Activated T-cell treated with anti-CD3 and anti-CD28 coated beads, Interleukin-2, amount 50 U/mL, for 4 hours (primary cell): Measurements from ENCODE around the gene RUNX1. TPM values are rescaled to one million over a fixed set of nuclear protein-coding genes. Genes with fewer than 3 reads are reported as not detected.

ENCODE experiments used
- ATAC-seq, 2 donors: fragments of 200-7000 bp; cut with Tn5 transposase; one replicate each; pipeline ENCODE4 v1.10.0; 2021
- DNase-seq: peaks from one replicate; pipeline ENCODE4 v3.0.0-alpha.2; 2020
- H3K27me3 Mint-ChIP-seq: one replicate; pipeline ENCODE4 v1.8.0; 2021; ENCODE audit warnings: low read depth, mixed read lengths
- H3K36me3 Mint-ChIP-seq: one replicate; pipeline ENCODE4 v1.8.0; 2022; ENCODE audit warnings: mixed read lengths; ENCODE audit not compliant: insufficient read depth
- H3K4me1 Mint-ChIP-seq: one replicate; pipeline ENCODE4 v1.8.0; 2021; ENCODE audit warnings: low read depth, mixed read lengths
- H3K4me3 Mint-ChIP-seq: one replicate; pipeline ENCODE4 v1.8.0; 2021; ENCODE audit warnings: mild to moderate bottlenecking, moderate library complexity, mixed read lengths
- H3K9me3 Mint-ChIP-seq: one replicate; pipeline ENCODE4 v1.8.0; 2021; ENCODE audit warnings: mixed read lengths
- total RNA-seq, 3 donors: library from RNA; stranded (reverse); gene quantifications; one replicate each; pipeline ENCODE4 v1.2.1, GENCODE V29; 2021

RUNX1 gene
- total RNA-seq, 3 donors from 2014 or later: 91.6 to 116 (median 99.9) TPM

DNA sequence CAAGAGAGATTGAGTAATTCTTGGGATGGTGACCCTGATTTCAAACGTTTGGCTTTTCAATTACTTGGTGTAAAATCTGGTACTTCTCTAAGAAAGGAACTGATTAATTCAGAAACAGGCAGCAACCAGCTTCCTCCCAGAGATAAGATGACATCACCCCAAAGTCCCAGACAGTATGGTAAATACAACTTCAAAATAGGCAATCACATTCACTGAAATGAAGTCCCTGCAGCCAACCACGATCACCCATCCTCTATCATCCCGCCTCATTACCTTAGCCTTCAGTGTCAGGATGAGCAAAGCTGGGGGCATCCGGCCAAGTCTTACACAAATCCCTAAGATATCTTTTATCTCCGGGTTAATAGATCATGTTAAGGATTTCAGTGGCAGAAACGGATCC lies 26.4 kb upstream of the RUNX1 start:
- Mint-ChIP-seq H3K27me3 (no peaks in the 10 kb centered on the region), H3K4me1 (peaks cover 13% of the 10 kb centered on the region), H3K36me3 (no peaks in the 10 kb centered on the region), H3K4me3 (no peak overlapping the region), H3K9me3 (peaks cover 10% of the 10 kb centered on the region)
- DNase-seq (no peak), ATAC-seq (peak; percentile 52 to 60)

DNA sequence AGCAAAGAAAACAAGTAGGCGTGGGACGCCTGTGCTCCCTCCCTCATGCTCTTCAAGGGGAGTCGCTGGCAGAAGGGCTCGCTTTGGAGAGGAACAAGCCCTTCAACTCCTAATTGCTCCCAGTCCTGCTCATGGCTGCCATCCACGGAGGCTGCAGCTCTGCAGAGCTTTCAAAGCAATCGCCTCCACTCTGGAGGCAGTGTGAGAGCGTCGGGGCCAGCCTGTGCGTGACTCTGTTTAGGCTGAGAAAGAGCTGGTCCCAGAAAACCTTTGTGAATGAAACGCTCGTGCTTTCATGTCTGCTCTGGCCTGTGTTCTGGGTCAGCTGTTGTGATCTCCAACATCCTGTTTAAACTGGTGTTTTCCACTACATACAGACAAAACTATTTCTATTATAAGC lies 23.9 kb upstream of the RUNX1 start:
- no peaks in the 10 kb centered on the region for H3K36me3 Mint-ChIP-seq
- no peak for DNase-seq
- no peaks in the 10 kb centered on the region for H3K27me3 Mint-ChIP-seq
- no peak overlapping the region for H3K4me3 Mint-ChIP-seq
- peaks cover 6% of the 10 kb centered on the region for H3K4me1 Mint-ChIP-seq
- no peak for ATAC-seq
- H3K9me3 Mint-ChIP-seq: peaks cover 10% of the 10 kb centered on the region

DNA sequence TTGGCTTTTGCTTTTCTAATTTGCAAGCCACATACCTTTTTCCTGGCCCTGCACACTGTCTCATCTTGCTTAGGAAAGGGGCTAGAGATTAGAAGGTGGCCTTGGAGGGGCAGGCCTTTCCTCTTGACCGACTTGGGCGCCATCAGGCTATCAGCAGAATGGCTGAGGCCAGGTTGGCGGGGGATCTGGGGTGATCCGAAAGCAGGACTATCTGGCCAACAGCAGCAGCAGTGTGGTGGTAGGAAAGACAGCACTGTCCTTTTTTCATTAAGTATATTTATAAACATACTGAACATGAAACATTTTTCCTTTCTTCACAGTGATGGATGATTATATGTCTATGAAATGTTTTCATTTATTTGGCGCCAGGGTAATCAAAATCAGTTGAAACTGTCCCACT lies 23.5 kb upstream of the RUNX1 start:
- Mint-ChIP-seq H3K27me3 (no peaks in the 10 kb centered on the region), H3K36me3 (no peaks in the 10 kb centered on the region), H3K4me1 (peaks cover 3% of the 10 kb centered on the region), H3K9me3 (peaks cover 10% of the 10 kb centered on the region), H3K4me3 (no peak overlapping the region)
- DNase-seq (no peak), ATAC-seq (no peak)

DNA sequence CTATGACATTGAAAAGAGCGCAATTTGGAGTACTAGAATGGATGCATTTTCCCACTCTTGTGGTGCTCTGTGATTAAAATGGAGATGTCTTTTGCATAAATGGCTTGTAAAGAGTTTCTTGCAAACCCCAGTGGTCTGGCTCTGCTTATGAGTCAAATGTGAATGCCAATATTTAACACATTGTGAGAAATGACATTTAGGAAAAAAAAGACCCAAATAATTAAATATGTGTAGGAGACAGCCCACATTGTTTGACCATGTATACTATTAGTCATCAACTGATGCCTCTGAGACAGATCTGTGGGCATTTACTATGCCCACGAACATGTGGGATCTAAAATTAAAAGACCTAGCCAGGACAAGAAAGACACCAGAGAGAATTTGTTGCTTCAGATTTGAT lies 22.2 kb upstream of the RUNX1 start:
- H3K27me3 Mint-ChIP-seq: no peaks in the 10 kb centered on the region

DNA sequence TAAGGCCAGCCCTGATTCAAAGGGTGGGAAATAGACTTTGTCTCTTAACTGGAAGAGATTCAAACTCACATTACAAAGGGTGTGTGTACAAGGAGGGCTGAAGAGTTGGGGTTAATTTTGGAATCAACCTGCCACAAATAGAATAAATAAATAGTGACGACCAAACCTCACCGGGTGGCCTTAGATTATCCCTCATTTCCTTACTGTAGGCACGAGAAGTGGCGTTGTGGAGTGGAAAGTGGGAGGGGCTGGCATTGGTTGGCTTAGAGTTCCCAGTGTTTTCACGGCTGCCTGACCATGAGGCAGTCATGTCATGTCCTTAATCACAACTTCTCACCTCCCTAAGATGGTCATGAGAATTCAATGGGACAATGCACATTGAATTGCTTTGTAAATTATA lies 21.3 kb upstream of the RUNX1 start:
- peaks cover under 1% of the 10 kb centered on the region for H3K4me1 Mint-ChIP-seq
- H3K36me3 Mint-ChIP-seq: no peaks in the 10 kb centered on the region
- no peak overlapping the region for H3K4me3 Mint-ChIP-seq
- DNase-seq: no peak
- H3K27me3 Mint-ChIP-seq: no peaks in the 10 kb centered on the region
- ATAC-seq: no peak
- peaks cover 10% of the 10 kb centered on the region for H3K9me3 Mint-ChIP-seq

More for the DNA sequence above, 22.2 kb upstream of the RUNX1 start:
- ATAC-seq (no peak), DNase-seq (no peak)
- Mint-ChIP-seq H3K36me3 (no peaks in the 10 kb centered on the region), H3K9me3 (peaks cover 10% of the 10 kb centered on the region), H3K4me3 (no peak overlapping the region), H3K4me1 (peaks cover 3% of the 10 kb centered on the region)

DNA sequence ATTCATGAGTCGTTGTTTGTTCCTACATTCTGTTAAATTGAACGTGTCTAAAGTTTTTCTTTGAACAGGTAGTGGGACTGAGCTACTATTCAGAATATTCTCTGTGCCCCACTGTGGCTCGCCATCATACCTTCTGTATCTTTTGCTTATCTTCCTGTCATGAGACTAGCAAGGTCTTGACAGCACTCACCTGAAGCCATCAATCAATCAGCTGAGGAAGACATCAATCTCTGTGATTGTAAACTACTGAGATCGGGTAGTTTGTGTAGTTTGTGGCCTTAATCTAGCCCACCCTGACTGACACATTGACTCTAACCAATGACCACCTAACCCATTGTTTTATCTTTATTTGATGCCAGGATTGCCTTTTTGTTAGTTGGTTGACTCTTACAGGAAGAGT lies 17.7 kb upstream of the RUNX1 start:
- H3K27me3 Mint-ChIP-seq: no peaks in the 10 kb centered on the region
- DNase-seq (no peak), ATAC-seq (no peak)
- no peak overlapping the region for H3K4me3 Mint-ChIP-seq
- no peaks in the 10 kb centered on the region for H3K9me3 Mint-ChIP-seq
- peaks cover 5% of the 10 kb centered on the region for H3K4me1 Mint-ChIP-seq
- no peaks in the 10 kb centered on the region for H3K36me3 Mint-ChIP-seq

DNA sequence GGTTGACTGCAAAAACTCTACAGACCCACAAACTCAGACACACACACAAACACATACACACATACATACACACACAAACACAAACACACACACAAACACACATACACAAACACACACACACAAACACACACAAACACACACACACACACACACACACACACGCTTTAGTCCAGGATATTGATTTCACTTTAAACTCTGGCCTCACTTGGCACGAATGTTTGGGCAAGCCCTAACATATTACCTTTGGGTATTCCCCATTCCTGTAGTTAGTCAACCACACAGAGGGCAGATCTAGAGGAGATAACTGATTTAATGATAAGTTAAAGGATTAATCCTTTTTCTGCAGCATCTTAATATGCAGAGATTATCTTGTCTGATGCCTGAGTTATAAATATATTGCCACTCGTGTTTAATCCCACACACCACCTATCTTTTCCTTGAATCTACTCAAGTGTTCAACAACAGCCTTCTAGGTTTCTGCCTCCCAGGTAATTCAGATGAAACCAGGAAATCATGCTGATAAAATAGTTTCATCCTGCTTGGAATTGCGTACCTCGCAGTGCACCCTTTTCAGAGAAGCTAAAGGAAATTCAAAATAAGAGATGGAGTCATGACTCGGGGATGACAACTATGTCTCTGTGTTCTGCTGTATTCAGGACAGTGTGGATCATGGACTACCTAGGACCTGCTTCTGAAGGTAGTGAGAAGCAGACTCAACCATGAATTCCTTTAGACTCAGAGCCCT lies 14.5 kb upstream of the RUNX1 start:
- no peak overlapping the region for H3K4me3 Mint-ChIP-seq
- ATAC-seq: peak in 1 of 2 donors; percentile 23
- peaks cover 20% of the 10 kb centered on the region for H3K4me1 Mint-ChIP-seq
- no peaks in the 10 kb centered on the region for H3K27me3 Mint-ChIP-seq
- H3K9me3 Mint-ChIP-seq: no peaks in the 10 kb centered on the region
- no peaks in the 10 kb centered on the region for H3K36me3 Mint-ChIP-seq
- DNase-seq: no peak

DNA sequence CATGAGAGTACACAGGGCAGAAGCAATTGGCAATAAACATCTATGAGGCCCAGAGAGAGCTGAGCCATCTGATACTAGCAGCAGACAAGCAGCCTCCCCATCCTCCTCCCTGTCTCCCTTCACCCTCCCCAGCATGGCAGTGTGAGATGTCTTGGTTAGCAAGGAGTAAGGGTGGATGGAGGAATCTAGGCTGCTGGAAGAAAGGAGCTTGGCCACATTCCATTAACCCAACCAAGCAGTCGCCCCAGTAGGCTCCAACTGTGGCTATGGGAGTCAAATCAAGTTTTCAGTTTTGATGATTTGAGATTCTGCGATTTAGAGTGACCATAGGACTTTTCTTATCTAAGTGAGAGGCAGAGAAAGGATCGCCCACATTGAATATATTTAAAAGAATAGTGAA lies 12.9 kb upstream of the RUNX1 start:
- DNase-seq (no peak), ATAC-seq (no peak)
- no peaks in the 10 kb centered on the region for H3K9me3 Mint-ChIP-seq
- no peak overlapping the region for H3K4me3 Mint-ChIP-seq
- H3K27me3 Mint-ChIP-seq: no peaks in the 10 kb centered on the region
- H3K4me1 Mint-ChIP-seq: peaks cover 29% of the 10 kb centered on the region
- no peaks in the 10 kb centered on the region for H3K36me3 Mint-ChIP-seq

DNA sequence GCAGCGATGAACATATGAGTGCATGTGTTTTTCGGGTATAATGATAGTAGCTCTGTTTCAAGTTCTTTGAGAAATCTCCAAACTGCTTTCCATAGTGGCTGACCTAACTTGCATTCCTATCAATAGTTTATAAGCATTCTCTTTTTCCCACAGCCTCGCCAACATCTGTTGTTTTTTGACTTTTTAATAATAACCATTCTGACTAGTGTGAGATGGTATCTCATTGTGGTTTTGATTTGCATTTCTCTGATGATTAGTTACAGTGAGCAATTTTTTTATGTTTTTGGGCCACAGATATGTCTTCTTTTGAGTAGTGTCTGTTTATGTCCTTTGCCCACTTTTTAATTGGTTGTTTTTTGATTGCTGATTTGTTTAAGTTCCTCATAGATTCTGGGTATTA lies 10.6 kb upstream of the RUNX1 start:
- peaks cover 29% of the 10 kb centered on the region for H3K4me1 Mint-ChIP-seq

DNA sequence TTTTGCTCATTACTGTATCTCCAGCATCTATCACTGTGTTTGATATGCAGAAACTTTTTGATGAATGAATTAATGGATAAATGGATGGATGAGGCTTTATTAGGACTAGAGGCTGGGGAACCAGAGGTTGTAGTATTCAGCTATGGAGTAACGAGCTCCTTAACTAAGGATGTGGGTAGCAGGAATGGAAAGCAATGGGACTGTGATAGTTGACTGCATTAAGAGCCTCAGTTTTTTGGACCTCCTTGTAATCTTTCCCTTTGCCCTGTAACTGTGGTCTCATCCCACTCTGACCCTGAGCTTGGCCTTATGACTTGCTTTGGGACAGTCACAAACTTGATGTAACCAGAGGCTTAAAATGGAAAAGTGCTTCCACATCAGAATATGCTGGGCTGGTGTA lies 9.0 kb upstream of the RUNX1 start:
- DNase-seq (no peak), ATAC-seq (no peak)
- H3K27me3 Mint-ChIP-seq: no peaks in the 10 kb centered on the region
- H3K4me3 Mint-ChIP-seq: no peak overlapping the region
- H3K4me1 Mint-ChIP-seq: peaks cover 29% of the 10 kb centered on the region
- H3K9me3 Mint-ChIP-seq: no peaks in the 10 kb centered on the region
- no peaks in the 10 kb centered on the region for H3K36me3 Mint-ChIP-seq

More for the DNA sequence above, 10.6 kb upstream of the RUNX1 start:
- Mint-ChIP-seq H3K27me3 (no peaks in the 10 kb centered on the region), H3K9me3 (no peaks in the 10 kb centered on the region), H3K36me3 (no peaks in the 10 kb centered on the region), H3K4me3 (no peak overlapping the region)
- DNase-seq (no peak), ATAC-seq (peak; percentile 49 to 61)

DNA sequence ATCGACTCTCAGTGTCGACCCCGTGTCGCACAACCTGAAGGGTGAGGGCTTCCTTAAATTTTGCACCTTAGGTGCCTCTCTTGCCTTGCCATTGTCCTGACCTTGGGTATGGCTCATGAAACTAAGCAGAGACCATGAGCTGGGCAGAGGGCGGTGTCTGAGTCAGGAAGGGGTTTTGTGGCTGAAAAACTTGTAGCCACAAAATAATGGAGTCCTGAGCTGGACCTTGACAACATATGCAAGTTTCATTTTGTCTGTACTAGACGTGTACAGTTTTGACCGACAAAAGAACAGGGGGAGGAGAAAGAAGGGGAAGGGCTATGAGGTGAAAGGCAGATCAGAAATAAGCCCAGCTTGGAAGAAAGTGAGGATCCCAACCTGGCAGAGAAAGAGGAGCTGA lies 8.3 kb upstream of the RUNX1 start:
- Mint-ChIP-seq H3K9me3 (no peaks in the 10 kb centered on the region), H3K4me3 (no peak overlapping the region), H3K4me1 (peaks cover 34% of the 10 kb centered on the region), H3K36me3 (no peaks in the 10 kb centered on the region), H3K27me3 (no peaks in the 10 kb centered on the region)
- ATAC-seq (no peak), DNase-seq (no peak)

DNA sequence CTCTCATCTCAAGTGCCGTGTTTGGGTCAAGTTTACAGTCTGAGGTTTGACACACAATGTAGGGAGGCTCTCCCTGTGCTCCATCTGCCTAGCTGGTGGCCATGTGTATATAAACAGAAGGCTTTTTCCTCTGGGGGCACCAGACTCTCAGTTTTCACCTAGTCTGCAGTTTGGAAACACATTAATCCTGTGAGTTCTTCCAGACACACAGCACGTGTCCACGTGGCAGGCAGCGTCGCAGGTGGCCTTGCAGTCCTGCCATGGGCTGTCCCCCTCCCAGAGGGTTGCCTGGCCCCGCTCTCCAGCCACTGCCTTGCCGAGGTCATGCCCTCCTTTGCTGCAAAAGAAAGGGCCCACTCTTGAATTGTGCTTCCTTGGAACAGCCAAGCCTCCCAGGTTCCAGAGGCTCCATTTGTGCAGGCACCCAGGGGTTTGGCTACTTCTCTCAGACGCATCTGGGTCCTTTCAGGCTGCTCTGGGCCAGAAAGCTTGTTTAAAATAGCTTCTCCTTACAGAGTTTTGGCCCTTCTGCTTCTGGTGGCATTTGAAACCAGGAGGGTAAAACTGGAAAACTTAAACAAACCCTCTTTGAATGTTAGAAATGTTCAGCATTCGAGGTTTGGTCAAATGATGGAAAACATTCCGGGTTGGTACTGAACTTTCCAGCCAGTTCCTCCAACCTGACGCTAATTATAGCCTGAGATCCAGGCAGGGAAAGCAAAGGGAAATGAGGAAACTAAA lies 4.4 kb upstream of the RUNX1 start:
- Mint-ChIP-seq H3K36me3 (no peaks in the 10 kb centered on the region), H3K27me3 (no peaks in the 10 kb centered on the region), H3K9me3 (no peaks in the 10 kb centered on the region), H3K4me3 (no peak overlapping the region), H3K4me1 (peaks cover 51% of the 10 kb centered on the region)
- no peak for DNase-seq
- ATAC-seq: no peak

DNA sequence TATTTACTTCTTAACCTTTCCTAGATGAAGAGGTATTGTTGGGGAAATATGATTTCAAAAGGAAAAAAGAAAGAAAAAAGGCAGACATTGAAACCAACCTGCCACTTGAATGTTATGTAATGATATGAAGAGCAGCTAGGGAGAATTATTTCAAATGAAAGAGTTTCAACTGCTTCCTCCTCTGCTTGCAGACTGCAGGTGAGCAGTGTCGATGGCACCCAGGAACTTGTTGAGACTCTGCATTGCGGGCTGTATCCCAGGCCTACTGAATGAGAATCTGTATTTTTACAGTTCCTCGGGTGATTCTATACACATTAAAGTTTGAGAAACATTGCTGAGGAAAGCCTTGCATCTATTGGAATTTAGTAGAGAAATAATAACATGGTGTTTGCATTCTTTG lies 3.7 kb upstream of the RUNX1 start:
- Mint-ChIP-seq H3K36me3 (no peaks in the 10 kb centered on the region), H3K4me3 (no peak overlapping the region), H3K4me1 (peaks cover 51% of the 10 kb centered on the region), H3K9me3 (no peaks in the 10 kb centered on the region), H3K27me3 (no peaks in the 10 kb centered on the region)
- ATAC-seq (no peak), DNase-seq (no peak)

DNA sequence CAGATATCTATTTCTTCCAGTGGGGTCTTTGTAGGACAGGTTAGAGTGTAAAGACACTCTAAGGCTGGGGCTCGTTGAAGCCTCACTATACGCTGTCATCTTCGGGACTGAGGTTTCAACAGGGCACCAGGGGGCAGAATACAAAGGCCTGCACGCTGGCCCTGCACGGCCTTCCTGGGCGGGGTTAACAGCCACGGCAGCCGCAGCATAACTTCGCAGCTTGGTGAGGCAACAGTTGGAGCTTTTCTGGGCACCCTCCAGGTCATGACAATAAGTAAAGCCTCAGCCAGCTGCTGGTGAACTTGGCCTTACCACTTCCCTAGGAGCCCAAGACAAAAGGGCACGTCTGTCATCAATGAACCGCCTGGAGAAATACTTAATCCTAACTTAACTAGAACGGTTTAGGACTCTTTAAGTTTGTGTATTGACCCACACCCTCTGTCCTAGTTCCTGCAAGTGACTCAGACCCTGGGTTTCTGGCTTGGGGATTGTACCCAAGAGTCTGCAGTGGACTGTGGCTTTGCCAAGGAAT lies 2.3 kb upstream of the RUNX1 start:
- Mint-ChIP-seq H3K9me3 (no peaks in the 10 kb centered on the region), H3K27me3 (no peaks in the 10 kb centered on the region), H3K4me3 (peak overlapping the region; percentile 46), H3K4me1 (peaks cover 51% of the 10 kb centered on the region), H3K36me3 (peaks cover 2% of the 10 kb centered on the region)
- peak; percentile 77 for DNase-seq
- ATAC-seq: peak; percentile 29 to 32
